ENCODE data around the gene OGFOD3. TPM values are rescaled to one million over a fixed set of nuclear protein-coding genes. Genes with fewer than 3 reads are reported as not detected.

Gene OGFOD3
- total RNA-seq, 5 donors from 2014 or later (not counting 1 experiment from before 2014, with no cell fraction given): 22.0 to 32.2 (median 29.2) TPM

- H3K4me3 Mint-ChIP-seq: no peak overlapping the region
- ATAC-seq (replicated peaks in 1 of 4): no peak
- DNase-seq: no peak
- no peak overlapping the region for H3K27ac Mint-ChIP-seq
- no peaks in the 10 kb centered on the region for H3K9me3 Mint-ChIP-seq
- Histone ChIP-seq H3K27ac (ENCODE audit: low read length) (no peak overlapping the region), H3K36me3 (ENCODE audit: control insufficient read depth in 2 of 2, extremely low read depth in 1 of 2, insufficient read depth in 1 of 2, low read length in 1 of 2) (peaks cover 49 to 56% of the 10 kb centered on the region in 2 donors), H3K9me3 (no peaks in the 10 kb centered on the region), H3K27me3 (replicated peaks in 1 of 2; ENCODE audit: control insufficient read depth in 2 of 2, extremely low read depth in 1 of 2, insufficient read depth in 2 of 2, low read length in 1 of 2) (no peaks in the 10 kb centered on the region), H3K4me3 (ENCODE audit: control insufficient read depth in 1 of 2, extremely low read depth in 1 of 2, low read length in 1 of 2) (no peak overlapping the region), H3K4me1 (ENCODE audit: control insufficient read depth in 1 of 2, extremely low read depth in 1 of 2, insufficient read depth in 2 of 2, low read length in 2 of 2) (peaks cover 0 to 21% of the 10 kb centered on the region in 2 experiments)
- WGBS (ENCODE audit: insufficient coverage): 76% methylated on average over 15 of the region's 22 CpGs
- H3K27me3 Mint-ChIP-seq: no peaks in the 10 kb centered on the region
- ChIA-PET POLR2A (no interaction called here), CTCF (no interaction called here)
- no peaks in the 10 kb centered on the region for H3K36me3 Mint-ChIP-seq
- peaks cover 0 to 5% (median 4%) of the 10 kb centered on the region in 3 donors for H3K4me1 Mint-ChIP-seq
Observed at GRCh38 chr17:82440469-82440981, 22.1 kb upstream of the OGFOD3 start.

DNA sequence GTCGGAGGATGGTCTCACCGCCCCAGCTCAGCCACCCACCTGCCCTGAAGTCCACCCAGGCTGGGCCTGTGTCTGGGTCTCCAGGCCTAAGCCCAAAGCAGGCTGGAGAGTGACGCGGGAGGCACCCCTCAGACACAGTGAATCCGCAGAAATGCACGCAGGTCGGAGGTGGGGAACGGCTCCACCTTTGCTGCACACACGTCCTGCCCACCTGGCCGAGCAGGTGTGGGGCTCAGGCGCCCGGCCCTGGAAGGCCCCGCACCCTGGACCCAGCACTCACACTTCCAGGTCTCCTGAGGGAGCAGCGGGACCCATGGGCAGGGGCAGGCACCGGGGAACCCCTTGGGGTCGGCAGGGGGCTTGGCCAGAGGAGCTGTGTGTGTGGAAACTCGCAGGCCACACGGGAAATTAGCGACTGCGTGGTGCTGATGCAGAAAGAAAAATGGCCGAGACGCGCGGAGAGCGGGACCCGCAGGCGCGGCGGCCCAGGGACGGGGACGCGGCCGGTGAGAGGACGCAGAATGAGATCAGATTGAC, 21.5 kb upstream of the OGFOD3 start:
- Mint-ChIP-seq H3K27me3 (no peaks in the 10 kb centered on the region), H3K36me3 (no peaks in the 10 kb centered on the region), H3K4me3 (no peak overlapping the region), H3K9me3 (no peaks in the 10 kb centered on the region), H3K27ac (no peak overlapping the region), H3K4me1 (peaks cover 0 to 8% (median 4%) of the 10 kb centered on the region in 3 donors)
- Histone ChIP-seq H3K27me3 (replicated peaks in 1 of 2; ENCODE audit: control insufficient read depth in 2 of 2, extremely low read depth in 1 of 2, insufficient read depth in 2 of 2, low read length in 1 of 2) (no peaks in the 10 kb centered on the region), H3K9me3 (no peaks in the 10 kb centered on the region), H3K36me3 (ENCODE audit: control insufficient read depth in 2 of 2, extremely low read depth in 1 of 2, insufficient read depth in 1 of 2, low read length in 1 of 2) (peaks cover 44 to 54% of the 10 kb centered on the region in 2 donors), H3K27ac (ENCODE audit: low read length) (no peak overlapping the region), H3K4me1 (ENCODE audit: control insufficient read depth in 1 of 2, extremely low read depth in 1 of 2, insufficient read depth in 2 of 2, low read length in 2 of 2) (peaks cover 0 to 21% of the 10 kb centered on the region in 2 experiments), H3K4me3 (ENCODE audit: control insufficient read depth in 1 of 2, extremely low read depth in 1 of 2, low read length in 1 of 2) (no peak overlapping the region)
- 95% methylated on average over 28 of the region's 34 CpGs for WGBS (ENCODE audit: insufficient coverage)
- ATAC-seq (replicated peaks in 1 of 4): no peak
- ChIA-PET POLR2A (no interaction called here), CTCF (no interaction called here)
- DNase-seq: no peak

DNA sequence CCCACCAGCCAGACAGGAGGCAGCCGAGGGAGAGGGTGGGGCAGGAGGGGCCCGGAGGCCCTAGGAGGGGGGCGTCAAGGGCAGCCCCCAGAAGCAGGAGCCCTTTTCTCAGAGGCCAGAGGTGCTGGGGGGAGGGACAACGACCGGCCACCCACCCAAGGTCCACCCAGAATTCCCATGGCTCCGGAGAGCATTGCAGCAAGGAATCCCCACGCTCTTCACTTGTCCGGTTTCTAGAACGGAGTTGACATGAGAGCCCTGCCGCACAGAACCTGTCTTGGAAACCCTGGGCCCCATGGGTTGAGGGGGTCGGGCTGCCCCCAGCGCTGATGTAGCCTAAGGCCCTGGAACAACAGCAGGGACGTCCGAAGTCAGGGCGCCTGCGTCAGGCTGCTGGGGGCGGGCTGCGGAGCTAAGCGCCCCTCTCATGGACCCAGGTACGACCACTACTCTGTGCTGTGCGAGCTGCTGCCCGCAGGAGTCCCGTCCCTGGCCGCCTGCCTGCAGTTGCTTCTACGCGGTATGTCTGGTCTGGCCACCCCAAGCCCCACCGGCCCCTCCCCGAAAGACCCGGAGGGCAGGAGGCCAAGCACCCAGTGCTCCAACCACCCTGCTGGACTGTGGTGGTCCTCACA, 20.9 kb upstream of the OGFOD3 start:
- 94% methylated on average over 28 of the region's 29 CpGs for WGBS (ENCODE audit: insufficient coverage)
- H3K9me3 ChIP-seq: no peaks in the 10 kb centered on the region
- peaks cover 0 to 25% of the 10 kb centered on the region in 2 experiments for H3K4me1 ChIP-seq (ENCODE audit: control insufficient read depth in 1 of 2, extremely low read depth in 1 of 2, insufficient read depth in 2 of 2, low read length in 2 of 2)
- no peaks in the 10 kb centered on the region for H3K9me3 Mint-ChIP-seq
- POLR2A ChIA-PET: no interaction called here
- H3K27ac Mint-ChIP-seq: no peak overlapping the region
- ATAC-seq (replicated peaks in 1 of 4) (no peak), DNase-seq (no peak)
- H3K36me3 ChIP-seq (ENCODE audit: control insufficient read depth in 2 of 2, extremely low read depth in 1 of 2, insufficient read depth in 1 of 2, low read length in 1 of 2): peaks cover 38 to 48% of the 10 kb centered on the region in 2 donors
- CTCF ChIA-PET: no interaction called here
- no peaks in the 10 kb centered on the region for H3K27me3 Mint-ChIP-seq
- H3K4me3 ChIP-seq (ENCODE audit: control insufficient read depth in 1 of 2, extremely low read depth in 1 of 2, low read length in 1 of 2): no peak overlapping the region
- H3K36me3 Mint-ChIP-seq: no peaks in the 10 kb centered on the region
- H3K27me3 ChIP-seq (replicated peaks in 1 of 2; ENCODE audit: control insufficient read depth in 2 of 2, extremely low read depth in 1 of 2, insufficient read depth in 2 of 2, low read length in 1 of 2): no peaks in the 10 kb centered on the region
- no peak overlapping the region for H3K27ac ChIP-seq (ENCODE audit: low read length)
- H3K4me1 Mint-ChIP-seq: peaks cover 0 to 11% (median 6%) of the 10 kb centered on the region in 3 donors
- H3K4me3 Mint-ChIP-seq: no peak overlapping the region

GRCh38 chr17:82438401-82439193, 20.2 kb upstream of the OGFOD3 start:
- Mint-ChIP-seq H3K27ac (no peak overlapping the region), H3K27me3 (no peaks in the 10 kb centered on the region), H3K4me3 (no peak overlapping the region), H3K9me3 (no peaks in the 10 kb centered on the region), H3K36me3 (no peaks in the 10 kb centered on the region), H3K4me1 (peaks cover 6 to 17% (median 12%) of the 10 kb centered on the region in 3 donors)
- CTCF ChIA-PET: interaction anchor here in 1 of 2 donors (1.1 kb wide), 1 partner anchor 11 kb away, joined by 3 read pairs; no protein-coding TSS in a partner anchor
- Histone ChIP-seq H3K27me3 (replicated peaks in 1 of 2; ENCODE audit: control insufficient read depth in 2 of 2, extremely low read depth in 1 of 2, insufficient read depth in 2 of 2, low read length in 1 of 2) (no peaks in the 10 kb centered on the region), H3K27ac (ENCODE audit: low read length) (no peak overlapping the region), H3K4me3 (ENCODE audit: control insufficient read depth in 1 of 2, extremely low read depth in 1 of 2, low read length in 1 of 2) (no peak overlapping the region), H3K4me1 (ENCODE audit: control insufficient read depth in 1 of 2, extremely low read depth in 1 of 2, insufficient read depth in 2 of 2, low read length in 2 of 2) (peaks cover 0 to 33% of the 10 kb centered on the region in 2 experiments), H3K36me3 (ENCODE audit: control insufficient read depth in 2 of 2, extremely low read depth in 1 of 2, insufficient read depth in 1 of 2, low read length in 1 of 2) (peaks cover 33 to 41% of the 10 kb centered on the region in 2 donors), H3K9me3 (no peaks in the 10 kb centered on the region)
- WGBS (ENCODE audit: insufficient coverage): 93% methylated on average over 20 of the region's 26 CpGs
- ATAC-seq (replicated peaks in 1 of 4) (no peak), DNase-seq (no peak)
- POLR2A ChIA-PET: no interaction called here

GRCh38 chr17:82437325-82437668, 18.9 kb upstream of the OGFOD3 start:
- H3K4me3 ChIP-seq (ENCODE audit: control insufficient read depth in 1 of 2, extremely low read depth in 1 of 2, low read length in 1 of 2): no peak overlapping the region
- H3K9me3 ChIP-seq: no peaks in the 10 kb centered on the region
- H3K36me3 ChIP-seq (ENCODE audit: control insufficient read depth in 2 of 2, extremely low read depth in 1 of 2, insufficient read depth in 1 of 2, low read length in 1 of 2): peaks cover 21 to 31% of the 10 kb centered on the region in 2 donors
- H3K27ac ChIP-seq (ENCODE audit: low read length): no peak overlapping the region
- no peaks in the 10 kb centered on the region for H3K9me3 Mint-ChIP-seq
- no peak for DNase-seq
- peaks cover 0 to 34% of the 10 kb centered on the region in 2 experiments for H3K4me1 ChIP-seq (ENCODE audit: control insufficient read depth in 1 of 2, extremely low read depth in 1 of 2, insufficient read depth in 2 of 2, low read length in 2 of 2)
- 99% methylated on average over 14 of the region's 18 CpGs for WGBS (ENCODE audit: insufficient coverage)
- H3K27ac Mint-ChIP-seq: no peak overlapping the region
- ChIA-PET POLR2A (no interaction called here), CTCF (no interaction called here)
- H3K36me3 Mint-ChIP-seq: no peaks in the 10 kb centered on the region
- no peaks in the 10 kb centered on the region for H3K27me3 Mint-ChIP-seq
- ATAC-seq (replicated peaks in 1 of 4): no peak
- peaks cover 7 to 18% (median 8%) of the 10 kb centered on the region in 3 donors for H3K4me1 Mint-ChIP-seq
- H3K27me3 ChIP-seq (replicated peaks in 1 of 2; ENCODE audit: control insufficient read depth in 2 of 2, extremely low read depth in 1 of 2, insufficient read depth in 2 of 2, low read length in 1 of 2): no peaks in the 10 kb centered on the region
- no peak overlapping the region for H3K4me3 Mint-ChIP-seq

DNA sequence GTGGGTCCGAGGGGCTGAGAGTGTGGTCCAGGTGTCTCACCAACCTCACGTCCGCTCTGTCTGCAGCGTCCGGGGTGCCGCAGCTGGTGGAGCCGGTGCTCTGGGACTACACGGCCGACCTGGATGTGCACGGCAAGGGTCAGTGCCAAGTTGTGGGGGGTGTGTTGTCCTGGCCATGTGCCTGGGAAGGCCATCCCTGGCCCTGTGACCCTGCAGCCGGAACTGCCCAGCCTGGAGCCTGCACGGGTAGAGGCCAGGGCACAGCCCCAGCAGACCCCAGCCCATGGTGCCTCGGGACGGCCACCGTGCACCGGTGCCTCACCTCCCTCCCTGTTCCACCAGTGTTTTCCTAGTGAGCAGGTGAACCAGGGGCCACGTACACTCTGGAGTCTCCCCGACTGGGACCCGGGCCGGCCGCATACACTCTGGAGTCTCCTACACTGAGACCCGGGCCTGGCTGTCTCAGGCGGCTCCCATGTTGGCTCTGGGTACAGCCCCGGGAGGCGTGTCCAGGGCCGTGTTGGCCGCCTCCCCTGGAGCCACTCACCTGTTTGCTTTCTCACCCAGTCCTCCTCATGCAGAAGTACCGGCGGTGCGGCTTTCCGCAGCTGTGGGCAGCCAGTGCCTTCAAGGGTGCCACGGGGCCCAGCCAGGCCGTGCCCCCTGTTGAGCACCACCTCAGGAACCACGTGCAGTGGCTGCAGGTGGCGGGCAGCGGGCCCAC, 18.4 kb upstream of the OGFOD3 start:
- ChIA-PET CTCF (no interaction called here), POLR2A (no interaction called here)
- no peak overlapping the region for H3K27ac ChIP-seq (ENCODE audit: low read length)
- Mint-ChIP-seq H3K4me1 (peaks cover 7 to 18% (median 8%) of the 10 kb centered on the region in 3 donors), H3K27me3 (no peaks in the 10 kb centered on the region), H3K27ac (no peak overlapping the region), H3K9me3 (no peaks in the 10 kb centered on the region), H3K36me3 (peaks cover under 1% of the 10 kb centered on the region), H3K4me3 (no peak overlapping the region)
- DNase-seq (no peak), ATAC-seq (replicated peaks in 1 of 4) (no peak)
- H3K4me3 ChIP-seq (ENCODE audit: control insufficient read depth in 1 of 2, extremely low read depth in 1 of 2, low read length in 1 of 2): no peak overlapping the region
- no peaks in the 10 kb centered on the region for H3K27me3 ChIP-seq (replicated peaks in 1 of 2; ENCODE audit: control insufficient read depth in 2 of 2, extremely low read depth in 1 of 2, insufficient read depth in 2 of 2, low read length in 1 of 2)
- 97% methylated on average over 36 of the region's 36 CpGs for WGBS (ENCODE audit: insufficient coverage)
- H3K36me3 ChIP-seq (ENCODE audit: control insufficient read depth in 2 of 2, extremely low read depth in 1 of 2, insufficient read depth in 1 of 2, low read length in 1 of 2): peaks cover 16 to 29% of the 10 kb centered on the region in 2 donors
- H3K4me1 ChIP-seq (ENCODE audit: control insufficient read depth in 1 of 2, extremely low read depth in 1 of 2, insufficient read depth in 2 of 2, low read length in 2 of 2): peaks cover 0 to 34% of the 10 kb centered on the region in 2 experiments
- H3K9me3 ChIP-seq: no peaks in the 10 kb centered on the region

Data from T-cell (primary cell).